GM11168 (cell line): ENCODE results near the gene MCUB.
"Not testable (repeated sequence)": the region's sequence is repeated elsewhere in the genome, so short reads cannot be mapped to it uniquely, and the experiment has no call there.

ENCODE experiments used
- in situ Hi-C: fragments of 300-500 bp; cut with MboI; formaldehyde crosslinking; loops from one replicate; pipeline ENCODE4 v1.12.0; 2022; ENCODE audit warnings: low sequenced_read_pairs; ENCODE audit not compliant: unreplicated experiment

The MCUB gene

DNA sequence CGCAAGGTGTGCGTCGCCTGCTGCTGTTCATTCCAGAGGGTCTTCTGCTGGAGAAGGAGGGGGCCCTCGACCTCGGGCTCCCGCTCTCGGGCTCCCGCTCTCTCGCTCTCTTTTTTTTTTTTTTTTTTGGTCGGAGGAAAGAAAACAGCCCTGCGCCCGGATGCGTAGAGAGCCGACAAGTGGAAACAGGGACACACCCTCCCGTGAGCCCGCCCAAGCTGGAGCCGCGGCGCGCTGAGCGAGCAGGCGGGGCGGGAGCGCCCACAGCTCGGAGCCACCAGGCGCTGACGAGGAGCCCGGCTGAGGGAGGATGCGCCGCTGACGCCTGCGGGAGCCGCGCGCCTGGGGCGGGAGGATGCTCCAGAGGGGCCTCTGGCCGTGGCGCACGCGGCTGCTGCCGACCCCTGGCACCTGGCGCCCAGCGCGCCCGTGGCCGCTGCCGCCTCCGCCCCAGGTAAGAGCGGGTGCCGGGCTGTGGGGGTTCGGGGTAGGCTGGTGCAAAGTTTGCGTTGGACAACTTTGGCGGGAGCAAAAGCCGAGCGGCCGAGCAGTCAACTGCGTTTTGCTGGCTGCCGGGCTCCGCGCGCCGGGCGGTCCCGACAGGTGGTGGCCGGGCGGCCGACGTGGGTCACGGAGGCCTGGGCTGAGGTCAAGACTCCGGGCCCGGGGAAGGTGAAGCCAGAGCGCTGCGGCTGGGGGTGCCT, at the start of gene MCUB:
Gene MCUB, plus strand, starts transcription at position 264 of the 704 bp plus-strand sequence. Its CDS starts 92 bp downstream, at position 356.
- in situ Hi-C loops, result no loop called here

DNA sequence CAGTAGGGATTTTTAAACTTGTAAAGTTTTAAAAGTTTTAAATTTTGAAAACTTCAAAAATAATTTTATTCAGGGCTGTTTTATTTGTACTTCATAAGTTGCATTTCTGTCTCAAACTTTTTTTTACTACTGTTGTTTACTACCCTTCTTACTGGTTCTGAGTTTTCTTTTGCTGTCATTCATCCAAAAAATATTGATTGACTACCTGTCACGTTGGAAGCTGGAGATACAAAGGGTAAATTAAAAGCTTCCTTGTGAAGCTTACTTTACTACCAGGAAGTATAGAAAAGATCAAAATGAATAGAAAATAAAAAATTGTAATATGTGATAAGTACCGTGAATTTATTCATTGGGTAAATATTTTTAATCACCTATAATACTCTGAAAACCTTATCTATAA, 49.4 kb upstream of the MCUB start:
- in situ Hi-C loops, result no loop called here

DNA sequence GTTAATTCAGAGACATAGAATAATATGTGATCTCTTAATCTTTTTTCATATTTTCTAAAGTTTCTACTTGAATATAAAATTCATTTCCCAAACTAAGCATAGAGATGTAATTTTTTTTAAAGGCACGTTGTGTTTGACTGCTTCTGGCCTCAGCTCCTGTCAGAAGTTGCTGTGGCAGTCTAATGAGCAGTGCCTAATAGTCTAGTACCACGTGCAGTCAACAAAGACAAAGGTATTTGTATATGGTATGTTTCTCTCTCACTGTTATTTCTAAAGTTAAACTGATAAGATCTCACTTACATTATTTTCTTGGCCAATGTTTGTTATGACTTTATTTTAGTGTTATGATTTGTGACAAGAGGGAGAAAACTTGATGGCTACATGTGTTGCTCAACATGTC, 48.6 kb upstream of the MCUB start:
- in situ Hi-C loops, result no loop called here

GRCh38 chr4:109513368-109513767, 46.7 kb upstream of the MCUB start:
- in situ Hi-C loops, result not testable (repeated sequence)

GRCh38 chr4:109532182-109532581, 27.9 kb upstream of the MCUB start:
- in situ Hi-C loops, result loop anchor here (25.0 kb wide), 1 partner anchor 280 kb away; the partner anchor contains the start of genes CFI and GAR1

- in situ Hi-C loops, result loop anchor here (25.0 kb wide), 1 partner anchor 267 kb away; the partner anchor contains the start of genes CFI and GAR1
Observed at GRCh38 chr4:109545401-109545800, 14.6 kb upstream of the MCUB start.

GRCh38 chr4:109547394-109547793, 12.7 kb upstream of the MCUB start:
- in situ Hi-C loops, result loop anchor here (25.0 kb wide), 1 partner anchor 265 kb away; the partner anchor contains the start of genes CFI and GAR1

DNA sequence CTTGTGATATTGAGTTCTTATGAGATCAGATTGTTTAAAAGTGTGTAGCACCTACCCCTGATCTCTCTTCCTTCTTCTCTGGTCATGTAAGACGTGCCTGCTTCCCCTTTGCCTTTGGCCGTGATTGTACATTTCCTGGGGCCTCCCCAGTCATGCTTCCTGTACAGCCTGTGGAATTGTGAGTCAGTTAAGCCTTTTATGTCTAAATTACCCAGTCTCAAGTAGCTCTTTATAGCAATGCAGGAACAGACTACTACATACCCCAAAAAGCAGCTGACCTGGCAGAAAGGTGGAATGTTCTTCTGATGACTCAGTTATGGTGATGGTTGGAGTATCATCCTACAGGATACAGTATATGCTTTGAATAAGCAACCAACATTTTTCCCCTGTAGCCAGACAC, 11.4 kb upstream of the MCUB start:
- in situ Hi-C loops, result loop anchor here (25.0 kb wide), 1 partner anchor 264 kb away; the partner anchor contains the start of genes CFI and GAR1

DNA sequence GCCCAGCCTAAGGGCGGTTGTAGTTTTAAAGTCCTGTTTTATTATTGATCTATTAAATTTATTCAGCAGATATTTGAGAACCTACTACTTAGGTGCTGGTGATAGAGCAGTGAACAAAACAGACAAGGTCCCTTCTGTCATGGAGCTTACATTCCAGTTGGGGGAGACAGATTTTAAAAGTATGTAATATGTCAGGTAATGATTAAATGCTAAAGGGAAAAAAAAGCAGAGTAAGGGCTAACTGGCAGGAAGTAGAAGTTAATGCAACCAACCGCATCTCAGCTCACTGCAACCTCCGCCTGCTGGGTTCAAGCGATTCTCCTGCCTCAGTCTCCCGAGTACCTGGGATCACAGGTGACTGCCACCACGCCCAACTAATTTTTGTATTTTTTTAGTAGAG, 7.8 kb upstream of the MCUB start:
- in situ Hi-C loops, result no loop called here

GRCh38 chr4:109553130-109553529, 6.9 kb upstream of the MCUB start:
- in situ Hi-C loops, result no loop called here

GRCh38 chr4:109554971-109555370, 5.1 kb upstream of the MCUB start:
- in situ Hi-C loops, result no loop called here

- in situ Hi-C loops, result no loop called here
Observed at GRCh38 chr4:109557433-109557832, 2.6 kb upstream of the MCUB start.

- in situ Hi-C loops, result not testable (repeated sequence)
Observed at GRCh38 chr4:109558095-109558494, 2.0 kb upstream of the MCUB start.

GRCh38 chr4:109559625-109559982, 442 bp upstream of the MCUB start:
- in situ Hi-C loops, result no loop called here

GRCh38 chr4:109560687-109561461, 828 bp downstream of the MCUB start:
- in situ Hi-C loops, result no loop called here

- in situ Hi-C loops, result no loop called here
Observed at GRCh38 chr4:109562457-109563239, 2.6 kb downstream of the MCUB start.

GRCh38 chr4:109571494-109571893, 11.4 kb downstream of the MCUB start:
- in situ Hi-C loops, result no loop called here

GRCh38 chr4:109572154-109572553, 12.1 kb downstream of the MCUB start:
- in situ Hi-C loops, result no loop called here

GRCh38 chr4:109574443-109574850, 14.4 kb downstream of the MCUB start:
- in situ Hi-C loops, result no loop called here

DNA sequence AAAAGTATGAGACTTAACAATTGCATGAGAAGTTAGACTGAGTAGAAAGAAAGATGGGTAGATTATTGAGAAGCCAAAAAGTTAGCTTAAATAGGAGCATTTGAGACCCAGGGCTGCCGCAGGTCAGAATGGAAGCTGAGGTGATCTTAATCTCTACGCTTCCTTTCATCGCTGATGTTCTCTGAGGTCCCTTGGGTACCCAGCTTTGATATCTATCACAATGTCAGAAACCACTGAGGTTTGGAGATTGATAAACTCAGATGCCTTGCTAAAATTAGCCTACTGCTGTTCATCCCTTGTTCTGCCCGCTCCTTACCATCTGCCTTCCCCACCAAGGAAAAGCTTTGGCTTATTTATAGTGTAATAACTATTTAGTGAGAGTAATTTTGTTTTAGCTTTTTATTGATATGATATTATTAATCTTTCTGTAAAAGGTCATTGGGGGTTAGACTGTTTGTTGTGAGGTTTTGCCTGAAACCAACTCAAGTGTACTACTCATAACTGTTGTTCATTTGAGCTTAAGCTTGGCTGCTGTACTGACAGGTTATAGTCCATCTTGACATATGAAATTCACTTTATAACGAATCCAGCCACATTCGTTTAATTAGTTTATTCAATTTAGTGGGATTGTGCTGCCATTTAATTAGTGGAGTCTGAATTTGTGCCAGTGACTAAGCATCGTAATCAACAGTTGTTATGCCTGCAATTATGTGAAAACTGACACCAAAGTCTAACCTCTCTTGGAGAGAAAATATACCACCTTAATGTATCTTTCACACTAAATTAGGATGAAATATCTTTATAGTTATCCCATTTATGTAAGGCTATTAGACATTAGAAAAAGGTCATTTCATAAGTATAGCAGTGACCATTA, 15.1 kb downstream of the MCUB start:
- in situ Hi-C loops, result no loop called here
